ENCODE data around the gene NR5A1. TPM values are rescaled to one million over a fixed set of nuclear protein-coding genes. Genes with fewer than 3 reads are reported as not detected.

Gene NR5A1
- total RNA-seq, 1 donor from 2014 or later: 1.0 TPM

GRCh38 chr9:124514874-124515273, 7.7 kb upstream of the NR5A1 start:
- Histone ChIP-seq H3K79me2 (ENCODE audit: low read depth) (no peaks in the 10 kb centered on the region), H3K4me2 (no peak overlapping the region), H3K36me3 (no peaks in the 10 kb centered on the region), H2AFZ (replicated peaks) (no peak overlapping the region), H4K20me1 (ENCODE audit: low read depth) (peaks cover 7% of the 10 kb centered on the region), H3K9me3 (ENCODE audit: low read depth) (no peaks in the 10 kb centered on the region), H3K27ac (no peak overlapping the region), H3K27me3 (no peaks in the 10 kb centered on the region), H3F3A (ENCODE audit: low read depth) (peaks cover 22% of the 10 kb centered on the region), H3K9ac (no peak overlapping the region), H3K4me3 (no peak overlapping the region), H3K4me1 (peaks cover 21% of the 10 kb centered on the region)
- no peak for TF ChIP-seq EZH2 (IDR thresholded peaks at IDR 0.05)
- no peak for TF ChIP-seq CTCF (IDR thresholded peaks at IDR 0.05)
- no peak for TF ChIP-seq EZH2phosphoT487 (IDR thresholded peaks at IDR 0.05)
- Mint-ChIP-seq H3K4me1 (peaks cover 36% of the 10 kb centered on the region), H3K4me3 (no peak overlapping the region), H3K27ac (no peak overlapping the region), H3K9me3 (no peaks in the 10 kb centered on the region), H3K27me3 (ENCODE audit: insufficient read depth, low read depth) (peaks cover 8% of the 10 kb centered on the region), H3K36me3 (peaks cover 15% of the 10 kb centered on the region)
- DNase-seq (ENCODE audit: low spot score): no peak

GRCh38 chr9:124514125-124514524, 6.9 kb upstream of the NR5A1 start:
- Histone ChIP-seq H3K27ac (no peak overlapping the region), H3K9me3 (ENCODE audit: low read depth) (no peaks in the 10 kb centered on the region), H3K4me2 (no peak overlapping the region), H3F3A (ENCODE audit: low read depth) (peaks cover 22% of the 10 kb centered on the region), H3K36me3 (no peaks in the 10 kb centered on the region), H3K9ac (no peak overlapping the region), H3K27me3 (no peaks in the 10 kb centered on the region), H3K4me3 (no peak overlapping the region), H3K4me1 (peaks cover 21% of the 10 kb centered on the region), H2AFZ (replicated peaks) (no peak overlapping the region), H3K79me2 (ENCODE audit: low read depth) (no peaks in the 10 kb centered on the region), H4K20me1 (ENCODE audit: low read depth) (peaks cover 7% of the 10 kb centered on the region)
- TF ChIP-seq EZH2phosphoT487 (IDR thresholded peaks at IDR 0.05) (no peak), EZH2 (IDR thresholded peaks at IDR 0.05) (no peak), CTCF (IDR thresholded peaks at IDR 0.05) (no peak)
- no peak overlapping the region for H3K4me3 Mint-ChIP-seq
- H3K36me3 Mint-ChIP-seq: peaks cover 11% of the 10 kb centered on the region
- H3K27me3 Mint-ChIP-seq (ENCODE audit: insufficient read depth, low read depth): peaks cover 8% of the 10 kb centered on the region
- no peak for DNase-seq (ENCODE audit: low spot score)
- no peaks in the 10 kb centered on the region for H3K9me3 Mint-ChIP-seq
- no peak overlapping the region for H3K27ac Mint-ChIP-seq
- H3K4me1 Mint-ChIP-seq: peaks cover 36% of the 10 kb centered on the region

- Mint-ChIP-seq H3K4me1 (peaks cover 36% of the 10 kb centered on the region), H3K27ac (no peak overlapping the region), H3K9me3 (no peaks in the 10 kb centered on the region)
Observed at GRCh38 chr9:124513376-124513994, 6.3 kb upstream of the NR5A1 start.

More at GRCh38 chr9:124513376-124513994, 6.3 kb upstream of the NR5A1 start:
- TF ChIP-seq EZH2phosphoT487 (IDR thresholded peaks at IDR 0.05) (no peak), CTCF (IDR thresholded peaks at IDR 0.05) (no peak), EZH2 (IDR thresholded peaks at IDR 0.05) (no peak)
- Histone ChIP-seq H3K4me3 (no peak overlapping the region), H3K9ac (no peak overlapping the region), H4K20me1 (ENCODE audit: low read depth) (peaks cover 7% of the 10 kb centered on the region), H3K27me3 (no peaks in the 10 kb centered on the region), H3K4me1 (peaks cover 21% of the 10 kb centered on the region), H3F3A (ENCODE audit: low read depth) (peaks cover 22% of the 10 kb centered on the region), H3K79me2 (ENCODE audit: low read depth) (no peaks in the 10 kb centered on the region), H2AFZ (replicated peaks) (no peak overlapping the region), H3K9me3 (ENCODE audit: low read depth) (no peaks in the 10 kb centered on the region), H3K36me3 (no peaks in the 10 kb centered on the region), H3K4me2 (no peak overlapping the region), H3K27ac (no peak overlapping the region)
- Mint-ChIP-seq H3K4me3 (no peak overlapping the region), H3K36me3 (peaks cover 10% of the 10 kb centered on the region), H3K27me3 (ENCODE audit: insufficient read depth, low read depth) (peaks cover 8% of the 10 kb centered on the region)
- no peak for DNase-seq (ENCODE audit: low spot score)
